SK-N-SH (cell line): ENCODE measurements around the gene ZCCHC3. TPM values are rescaled to one million over a fixed set of nuclear protein-coding genes. Genes with fewer than 3 reads are reported as not detected.

Experiments used
- CTCF ChIA-PET: fragments of 300-600, 350-600 bp; formaldehyde crosslinking; extraction: SDS; loops from one replicate; lab custom pipeline; 2021; lab: Yijun Ruan, JAX
- POLR2A ChIA-PET: fragments of 350-600 bp; sonication (Branson Sonifier 250); formaldehyde crosslinking; extraction: SDS; loops from one replicate; lab custom pipeline; 2020; ENCODE audit warnings: antibody characterized with exemption, inconsistent platforms; lab: Yijun Ruan, JAX
- DNase-seq: peaks from one replicate; pipeline ENCODE4 v3.0.0; 2012
- H2AFZ ChIP-seq: fragments of 200-600 bp; sonication (generic); 2 replicates; pipeline ENCODE4 v1.8.1; 2016; ENCODE audit warnings: antibody characterized with exemption, mild to moderate bottlenecking, low read depth
- H3F3A ChIP-seq: fragments of 200-600 bp; sonication (generic); replicated peaks from 2 replicates; pipeline ENCODE3; 2016; ENCODE audit warnings: antibody characterized with exemption, mild to moderate bottlenecking; ENCODE audit not compliant: insufficient read depth
- H3K27ac ChIP-seq, 2 experiments: fragments of 200-500 bp in 1 of 2; fragments of 200-600 bp in 1 of 2; sonication (Bioruptor generic) in 1 of 2; sonication (generic), shearing (Covaris generic) in 1 of 2; 2 replicates each; pipeline versions ENCODE4 v1.5.1 to v1.6.1; 2014 to 2016; ENCODE audit warnings: low read depth in 2 of 2, inconsistent platforms in 1 of 2, low read length in 1 of 2, mild to moderate bottlenecking in 1 of 2, mixed read lengths in 1 of 2
- H3K27me3 ChIP-seq: fragments of 200-600 bp; sonication (generic), shearing (Covaris generic); 2 replicates; pipeline ENCODE4 v1.6.1; 2016; ENCODE audit warnings: mixed run types; ENCODE audit not compliant: insufficient read depth
- H3K36me3 ChIP-seq, 2 experiments: fragments of 200-500 bp in 1 of 2; fragments of 200-600 bp in 1 of 2; sonication (Bioruptor generic) in 1 of 2; sonication (generic) in 1 of 2; replicated peaks in 1 of 2; 2 replicates each; pipeline versions ENCODE3 to v1.5.1; 2014 to 2016; ENCODE audit warnings: low read length in 1 of 2, mild to moderate bottlenecking in 1 of 2; ENCODE audit not compliant: insufficient read depth in 2 of 2, control insufficient read depth in 1 of 2
- H3K4me1 ChIP-seq, 2 experiments: fragments of 200-500 bp in 1 of 2; fragments of 200-600 bp in 1 of 2; sonication (Bioruptor generic) in 1 of 2; sonication (generic), shearing (Covaris generic) in 1 of 2; 2 replicates each; pipeline versions ENCODE4 v1.5.1 to v1.6.1; 2014 to 2016; ENCODE audit warnings: low read depth in 1 of 2, low read length in 1 of 2, mixed run types in 1 of 2; ENCODE audit not compliant: insufficient read depth in 2 of 2, control insufficient read depth in 1 of 2
- H3K4me2 ChIP-seq: fragments of 200-600 bp; sonication (generic), shearing (Covaris generic); 2 replicates; pipeline ENCODE4 v1.6.1; 2017; ENCODE audit warnings: mixed run types
- H3K4me3 ChIP-seq, 2 experiments: fragments of 200-500 bp in 1 of 2; fragments of 200-600 bp in 1 of 2; sonication (Bioruptor generic) in 1 of 2; sonication (generic), shearing (Covaris generic) in 1 of 2; 2 replicates each; pipeline versions ENCODE4 v1.5.1 to v1.8.1; 2014 to 2016; ENCODE audit warnings: low read depth in 2 of 2, inconsistent platforms in 1 of 2, low read length in 1 of 2, mild to moderate bottlenecking in 1 of 2, mixed read lengths in 1 of 2, moderate library complexity in 1 of 2
- H3K79me2 ChIP-seq: fragments of 200-600 bp; sonication (generic); 2 replicates; pipeline ENCODE4 v1.8.1; 2017; ENCODE audit warnings: mild to moderate bottlenecking; ENCODE audit not compliant: insufficient read depth
- H3K9ac ChIP-seq: fragments of 200-600 bp; sonication (generic); 2 replicates; pipeline ENCODE4 v1.6.1; 2017; ENCODE audit warnings: mixed run types
- H3K9me2 ChIP-seq: fragments of 200-600 bp; sonication (generic); 2 replicates; pipeline ENCODE4 v1.6.1; 2017; ENCODE audit warnings: mixed run types
- H3K9me3 ChIP-seq: fragments of 200-600 bp; sonication (generic); 2 replicates; pipeline ENCODE4 v1.6.1; 2017; ENCODE audit warnings: mixed run types, mild to moderate bottlenecking, moderate library complexity
- H4K20me1 ChIP-seq: fragments of 200-600 bp; sonication (generic); 2 replicates; pipeline ENCODE4 v1.6.1; 2017; ENCODE audit warnings: mild to moderate bottlenecking, mixed run types; ENCODE audit not compliant: insufficient read depth
- CTCF ChIP-seq: fragments of 200-600 bp; sonication (generic); IDR thresholded peaks from 2 replicates; pipeline ENCODE4 v1.6.1; 2017; ENCODE audit warnings: antibody characterized with exemption, mild to moderate bottlenecking, moderate library complexity
- EP300 ChIP-seq, 2 experiments: IDR thresholded peaks; 2 replicates each; pipeline versions ENCODE4 v1.4.0 to v1.6.1; 2012; ENCODE audit warnings: borderline replicate concordance in 1 of 2, low read depth in 1 of 2, low read length in 1 of 2
- EZH2phosphoT487 ChIP-seq: fragments of 200-600 bp; sonication (generic); IDR thresholded peaks from 2 replicates; pipeline ENCODE4 v1.6.1; 2017; ENCODE audit warnings: low read depth, mixed run types, mild to moderate bottlenecking, antibody characterized with exemption, moderate library complexity, borderline replicate concordance
- FOXM1 ChIP-seq: IDR thresholded peaks from 2 replicates; pipeline ENCODE4 v1.4.0; 2012; ENCODE audit warnings: low read depth, mild to moderate bottlenecking
- GATA2 ChIP-seq: sonication (generic); formaldehyde crosslinking; IDR thresholded peaks from 2 replicates; pipeline ENCODE4 v1.5.0; 2020; ENCODE audit warnings: mild to moderate bottlenecking, missing genetic modification reagents
- MAX ChIP-seq: IDR thresholded peaks from 2 replicates; pipeline ENCODE4 v1.4.0; 2012; ENCODE audit warnings: low read depth
- MEF2A ChIP-seq: IDR thresholded peaks from 2 replicates; pipeline ENCODE4 v1.4.0; 2012; ENCODE audit warnings: low read depth, borderline replicate concordance
- NFIC ChIP-seq: IDR thresholded peaks from 2 replicates; pipeline ENCODE4 v1.4.0; 2012; ENCODE audit warnings: borderline replicate concordance
- PBX3 ChIP-seq: IDR thresholded peaks from 2 replicates; pipeline ENCODE4; 2012
- RAD21 ChIP-seq: IDR thresholded peaks from 2 replicates; pipeline ENCODE4 v1.6.1; 2012; ENCODE audit warnings: mild to moderate bottlenecking, low read length
- RCOR1 ChIP-seq: fragments of 150-350 bp; IDR thresholded peaks from 2 replicates; pipeline ENCODE4 v1.6.1; 2017; ENCODE audit warnings: antibody characterized with exemption, low read length
- REST ChIP-seq: IDR thresholded peaks from 2 replicates; pipeline ENCODE4 v1.6.1; 2012; ENCODE audit warnings: mild to moderate bottlenecking, low read depth, low read length, moderate library complexity
- RFX5 ChIP-seq: IDR thresholded peaks from 2 replicates; pipeline ENCODE4 v1.6.1; 2012; ENCODE audit warnings: mild to moderate bottlenecking, improper control_type of control experiment, low read length
- SMC3 ChIP-seq: IDR thresholded peaks from 2 replicates; pipeline ENCODE4 v1.6.1; 2012; ENCODE audit warnings: low read depth, low read length, improper control_type of control experiment
- TEAD4 ChIP-seq: IDR thresholded peaks from 2 replicates; pipeline ENCODE4 v1.4.0; 2012; ENCODE audit warnings: mild to moderate bottlenecking, borderline replicate concordance; ENCODE audit not compliant: insufficient read depth
- USF2 ChIP-seq: fragments of 150-350 bp; IDR thresholded peaks from 2 replicates; pipeline ENCODE4 v1.6.1; 2017; ENCODE audit warnings: antibody characterized with exemption, low read length, low read depth, borderline replicate concordance
- YY1 ChIP-seq: IDR thresholded peaks from 2 replicates; pipeline ENCODE4 v1.4.0; 2012; ENCODE audit warnings: low read depth, mild to moderate bottlenecking
- WGBS: methylation state at CpG from one replicate; pipeline ENCODE4 v1.1.6; 2017; ENCODE audit warnings: low lambda C conversion rate; 5-methylcytosine and 5-hydroxymethylcytosine counted together
- polyA plus RNA-seq, 3 experiments: library from polyadenylated mRNA; depleted of rRNA; stranded (reverse); fragments of >200 nt; gene quantifications; 2 replicates each; pipeline ENCODE4 v1.2.3, GENCODE V29; 2012

Gene ZCCHC3
- polyA plus RNA-seq, 1 of the 3 experiments (the other 2 are of a cell fraction) = 9.5 TPM

GRCh38 chr20:301886-302848 is 4.8 kb downstream of the ZCCHC3 start:
- DNase-seq = no peak
- ChIA-PET POLR2A (no interaction called here), CTCF (interaction anchor here (0.7 kb wide), 1 partner anchor 28 kb away, joined by 3 read pairs; no protein-coding TSS in a partner anchor)
- Histone ChIP-seq H3K27ac (no peak overlapping the region), H3K9me3 (no peaks in the 10 kb centered on the region), H3K79me2 (peaks cover 34% of the 10 kb centered on the region), H3K9me2 (no peaks in the 10 kb centered on the region), H3K4me3 (no peak overlapping the region), H3K9ac (no peak overlapping the region), H3K4me1 (peaks cover 16 to 24% of the 10 kb centered on the region in 2 experiments), H3K36me3 (peaks cover 15 to 20% of the 10 kb centered on the region in 2 experiments), H3K4me2 (no peak overlapping the region), H4K20me1 (peaks cover 16% of the 10 kb centered on the region), H3K27me3 (no peaks in the 10 kb centered on the region), H3F3A (peaks cover 16% of the 10 kb centered on the region), H2AFZ (no peak overlapping the region)
- TF ChIP-seq NFIC (no peak), TEAD4 (no peak), EP300 (IDR thresholded peaks at IDR 0.05; ENCODE audit: borderline replicate concordance in 1 of 2, low read depth in 1 of 2, low read length in 1 of 2) (no peak), RAD21 (no peak), MAX (no peak), CTCF (no peak)
- 93% methylated on average over 13 of the region's 13 CpGs for WGBS

GRCh38 chr20:305745-306144 is 8.4 kb downstream of the ZCCHC3 start:
- Histone ChIP-seq H3K4me3 (no peak overlapping the region), H3K9me3 (no peaks in the 10 kb centered on the region), H3F3A (peaks cover 11% of the 10 kb centered on the region), H3K9me2 (no peaks in the 10 kb centered on the region), H3K36me3 (peaks cover 4% of the 10 kb centered on the region in 2 experiments), H4K20me1 (peaks cover under 1% of the 10 kb centered on the region; the same call in 1 of the 2 replicates), H3K4me2 (no peak overlapping the region), H3K79me2 (peaks cover under 1% of the 10 kb centered on the region; the same call in 1 of the 2 replicates), H3K9ac (no peak overlapping the region), H2AFZ (no peak overlapping the region), H3K27ac (no peak overlapping the region), H3K27me3 (no peaks in the 10 kb centered on the region), H3K4me1 (peaks cover 18 to 21% of the 10 kb centered on the region in 2 experiments; a peak in 2 of 4 replicates)
- 76% methylated on average over 11 of the region's 11 CpGs for WGBS
- CTCF ChIA-PET = no interaction called here
- DNase-seq = no peak
- POLR2A ChIA-PET = no interaction called here
- TF ChIP-seq GATA2 (CRISPR knock-in tag) (no peak), TEAD4 (no peak), SMC3 (no peak), YY1 (no peak), REST (no peak), RCOR1 (no peak), RFX5 (no peak), FOXM1 (no peak), EZH2phosphoT487 (no peak), MAX (no peak), USF2 (no peak), PBX3 (no peak), MEF2A (no peak)
